A549 (cell line): ENCODE measurements around the gene C3orf22. TPM values are rescaled to one million over a fixed set of nuclear protein-coding genes. Genes with fewer than 3 reads are reported as not detected.

Source experiments
- ATAC-seq, 2 experiments: fragments of 200-7000 bp in 1 of 2; fragments of >200 bp in 1 of 2; cut with Nextera tagmentation in 1 of 2; cut with Tn5 transposase in 1 of 2; 3 replicates each; pipeline versions ENCODE4 v1.8.0 to v1.9.1; 2018 to 2020; ENCODE audit warnings: mild to moderate bottlenecking in 1 of 2, moderate library complexity in 1 of 2
- CTCF ChIA-PET: fragments of 300-600 bp; sonication (Branson Sonifier 250); formaldehyde crosslinking; extraction: SDS; loops from one replicate; lab custom pipeline; 2021; ENCODE audit warnings: antibody characterized with exemption, inconsistent platforms; lab: Yijun Ruan, JAX
- POLR2A ChIA-PET: fragments of 350-600 bp; formaldehyde crosslinking; extraction: SDS; loops from one replicate; lab custom pipeline; 2021; ENCODE audit warnings: antibody characterized with exemption, inconsistent platforms; lab: Yijun Ruan, JAX
- DNase-seq, 2 experiments: peaks; one replicate each; pipeline versions ENCODE4 v3.0.0 to v3.0.0-alpha.2; 2011 to 2016; ENCODE audit warnings: low read depth in 1 of 2, low spot score in 1 of 2
- FAIRE-seq: peaks from 2 replicates; lab custom pipeline; 2011; peaks lifted over from hg19 to GRCh38; lab: Jason Lieb, UNC
- H3K27ac ChIP-seq, 2 experiments: fragments of >200 bp; sonication (Bioruptor Twin); formaldehyde crosslinking; 3 replicates each; pipeline ENCODE4 v1.5.1; 2016 to 2017
- H3K4me1 ChIP-seq: fragments of >200 bp; sonication (Bioruptor Twin); formaldehyde crosslinking; 3 replicates; pipeline ENCODE4 v1.6.1; 2016
- H3K4me2 ChIP-seq: fragments of >200 bp; sonication (Bioruptor Twin); formaldehyde crosslinking; 3 replicates; pipeline ENCODE4 v1.6.1; 2016
- H3K4me3 ChIP-seq: fragments of >200 bp; sonication (Bioruptor Twin); formaldehyde crosslinking; 3 replicates; pipeline ENCODE4 v1.5.1; 2016
- H3K9me3 ChIP-seq: fragments of >200 bp; sonication (Bioruptor Twin); formaldehyde crosslinking; 3 replicates; pipeline ENCODE4 v1.6.1; 2016
- BCL3 ChIP-seq: fragments of >200 bp; sonication (Bioruptor Twin); formaldehyde crosslinking; IDR thresholded peaks from 3 replicates; pipeline ENCODE4 v1.6.1; 2016
- BHLHE40 ChIP-seq: IDR thresholded peaks from 2 replicates; pipeline ENCODE4 v1.6.1; 2012; ENCODE audit warnings: low read depth, low read length, inconsistent platforms
- CEBPB ChIP-seq, 2 experiments: fragments of >200 bp in 1 of 2; sonication (Bioruptor Twin) in 1 of 2; formaldehyde crosslinking in 1 of 2; IDR thresholded peaks; 2 replicates each; pipeline ENCODE4 v1.6.1; 2012 to 2016
- CHD2 ChIP-seq: fragments of 150-350 bp; IDR thresholded peaks from 2 replicates; pipeline ENCODE4 v1.6.1; 2014; ENCODE audit warnings: low read length; ENCODE audit not compliant: partially characterized antibody
- E2F6 ChIP-seq: IDR thresholded peaks from 2 replicates; pipeline ENCODE4 v1.6.1; 2012; ENCODE audit warnings: low read depth, borderline replicate concordance
- EHF ChIP-seq: fragments of 250-450 bp; sonication (Bioruptor Pico); IDR thresholded peaks from 2 replicates; pipeline ENCODE4 v1.5.0; 2020; ENCODE audit warnings: mild to moderate bottlenecking
- EHMT2 ChIP-seq: fragments of 200-600 bp; sonication (generic); IDR thresholded peaks from 2 replicates; pipeline ENCODE4 v1.6.1; 2016; ENCODE audit warnings: antibody characterized with exemption, low read depth, mild to moderate bottlenecking, moderate library complexity
- ELK1 ChIP-seq: fragments of 150-350 bp; IDR thresholded peaks from 2 replicates; pipeline ENCODE4 v1.6.1; 2014; ENCODE audit warnings: low read depth, mild to moderate bottlenecking, low read length
- ESRRA ChIP-seq: fragments of 150-350 bp; IDR thresholded peaks from 2 replicates; pipeline ENCODE4 v1.6.1; 2014; ENCODE audit warnings: mild to moderate bottlenecking, low read length, borderline replicate concordance
- FOSB ChIP-seq: fragments of 250-450 bp; sonication (Bioruptor Pico); IDR thresholded peaks from 2 replicates; pipeline ENCODE4 v1.5.0; 2020; ENCODE audit warnings: mild to moderate bottlenecking, moderate library complexity
- HDAC2 ChIP-seq: fragments of 200-600 bp; sonication (generic); IDR thresholded peaks from 2 replicates; pipeline ENCODE4 v1.6.1; 2016
- HEYL ChIP-seq: fragments of 250-450 bp; sonication (Bioruptor Pico); IDR thresholded peaks from 2 replicates; pipeline ENCODE4 v1.8.0; 2021; ENCODE audit warnings: mild to moderate bottlenecking, moderate library complexity
- HOXB13 ChIP-seq: fragments of 250-450 bp; sonication (Bioruptor Pico); IDR thresholded peaks from 2 replicates; pipeline ENCODE4 v1.5.0; 2020; ENCODE audit warnings: low read depth, mild to moderate bottlenecking, moderate library complexity
- HOXB5 ChIP-seq: fragments of 250-450 bp; sonication (Bioruptor Pico); IDR thresholded peaks from 2 replicates; pipeline ENCODE4 v1.5.0; 2020; ENCODE audit warnings: mild to moderate bottlenecking, moderate library complexity
- JUNB ChIP-seq: fragments of >200 bp; sonication (Bioruptor Twin); formaldehyde crosslinking; IDR thresholded peaks from 2 replicates; pipeline ENCODE4 v1.6.1; 2016
- KDM1A ChIP-seq: fragments of 200-600 bp; sonication (generic); IDR thresholded peaks from 2 replicates; pipeline ENCODE4 v1.6.1; 2016; ENCODE audit warnings: low read depth, mild to moderate bottlenecking
- MAFK ChIP-seq: fragments of 450-650 bp; IDR thresholded peaks from 2 replicates; pipeline ENCODE4 v1.6.1; 2014; ENCODE audit not compliant: partially characterized antibody
- MAX ChIP-seq: IDR thresholded peaks from 2 replicates; pipeline ENCODE4 v1.6.1; 2012
- MAZ ChIP-seq: fragments of 150-350 bp; IDR thresholded peaks from 2 replicates; pipeline ENCODE4 v1.6.1; 2014; ENCODE audit warnings: antibody characterized with exemption, low read depth, low read length, borderline replicate concordance
- MYC ChIP-seq: IDR thresholded peaks from 2 replicates; pipeline ENCODE4 v1.6.1; 2012; ENCODE audit warnings: mild to moderate bottlenecking, inconsistent platforms, low read length, improper control_type of control experiment, borderline replicate concordance
- NFE2L2 ChIP-seq: fragments of 150-350 bp; conservative IDR thresholded peaks from 2 replicates; pipeline ENCODE4 v1.6.1; 2014; ENCODE audit warnings: low read length
- NPAS2 ChIP-seq: fragments of 250-450 bp; sonication (Bioruptor Pico); IDR thresholded peaks from 2 replicates; pipeline ENCODE4 v1.8.0; 2022; ENCODE audit warnings: mild to moderate bottlenecking, moderate library complexity, borderline replicate concordance
- NR3C1 ChIP-seq: fragments of >200 bp; sonication (Bioruptor Twin); formaldehyde crosslinking; IDR thresholded peaks from 3 replicates; pipeline ENCODE4 v1.6.1; 2017
- PHF8 ChIP-seq: fragments of 200-600 bp; sonication (generic); IDR thresholded peaks from 2 replicates; pipeline ENCODE4 v1.6.1; 2016; ENCODE audit warnings: low read depth, mild to moderate bottlenecking, antibody characterized with exemption, moderate library complexity, borderline replicate concordance
- POLR2A ChIP-seq: IDR thresholded peaks from 2 replicates; pipeline ENCODE4 v1.6.1; 2012; ENCODE audit warnings: mild to moderate bottlenecking, low read length
- RAD21 ChIP-seq, 2 experiments: fragments of >200 bp in 1 of 2; sonication (Bioruptor Twin) in 1 of 2; formaldehyde crosslinking in 1 of 2; IDR thresholded peaks in 1 of 2; conservative IDR thresholded peaks in 1 of 2; 2 replicates in 1 of 2; 3 replicates in 1 of 2; pipeline ENCODE4 v1.6.1; 2012 to 2018; ENCODE audit warnings: inconsistent platforms in 1 of 2
- RCOR1 ChIP-seq: fragments of 150-350 bp; IDR thresholded peaks from 2 replicates; pipeline ENCODE4 v1.6.1; 2014; ENCODE audit warnings: antibody characterized with exemption, low read length, low read depth
- ZFP36 ChIP-seq: fragments of 450-650 bp; IDR thresholded peaks from 2 replicates; pipeline ENCODE4 v1.6.1; 2014; ENCODE audit warnings: borderline replicate concordance; ENCODE audit not compliant: partially characterized antibody
- WGBS: methylation state at CpG from one replicate; pipeline ENCODE4 v1.1.6; 2017; ENCODE audit errors: missing lambda C conversion rate; 5-methylcytosine and 5-hydroxymethylcytosine counted together
- polyA plus RNA-seq, 4 experiments: library from polyadenylated mRNA; depleted of rRNA in 3 of 4; stranded (reverse); fragments of >200 nt; fragmentation: RNase III in 1 of 4; extraction: RNeasy Plus Mini Kit Qiagen cat#74134 plus additional on column Dnase treatment in 1 of 4; gene quantifications; 2 replicates in 3 of 4; 3 replicates in 1 of 4; pipeline ENCODE4 v1.2.3, GENCODE V29; 2011 to 2017

Gene C3orf22
- polyA plus RNA-seq, 2 of the 4 experiments (the other 2 are of a cell fraction) = not detected

- TF ChIP-seq MYC (no peak), NR3C1 (no peak), ELK1 (no peak), EHF (no peak), ZFP36 (no peak), E2F6 (no peak), MAFK (no peak), BHLHE40 (no peak), MAX (no peak), CEBPB (IDR thresholded peaks at IDR 0.05) (no peak)
- TF ChIP-seq, all 56 proteins: peak for 0
Measured at GRCh38 chr3:126551839-126552687, 6.7 kb downstream of the C3orf22 start (continued).

GRCh38 chr3:126551121-126551838, 7.5 kb downstream of the C3orf22 start:
- ChIA-PET POLR2A (no interaction called here), CTCF (interaction anchor here (0.6 to 1.5 kb wide), 2 partner anchors 28 to 407 kb away, joined by 3 to 6 read pairs; no protein-coding TSS in a partner anchor)
- Histone ChIP-seq H3K27ac (no peak overlapping the region), H3K4me2 (no peak overlapping the region), H3K4me3 (no peak overlapping the region), H3K9me3 (no peaks in the 10 kb centered on the region), H3K4me1 (no peaks in the 10 kb centered on the region)
- TF ChIP-seq NFE2L2 = no peak
- TF ChIP-seq CHD2 = no peak
- TF ChIP-seq JUNB = no peak
- TF ChIP-seq FOSB (CRISPR knock-in tag) = no peak
- TF ChIP-seq RAD21 (conservative IDR thresholded peaks at IDR 0.05 in 1 of 2, IDR thresholded peaks at IDR 0.05 in 1 of 2) = no peak
- 66% methylated on average over 8 of the region's 13 CpGs for WGBS
- DNase-seq (no peak), ATAC-seq (no peak), FAIRE-seq (no peak)

GRCh38 chr3:126550488-126551051, 8.2 kb downstream of the C3orf22 start:
- DNase-seq (no peak), ATAC-seq (no peak), FAIRE-seq (no peak)
- Histone ChIP-seq H3K4me2 (no peak overlapping the region), H3K27ac (no peak overlapping the region), H3K4me3 (no peak overlapping the region), H3K9me3 (no peaks in the 10 kb centered on the region), H3K4me1 (no peaks in the 10 kb centered on the region)
- ChIA-PET POLR2A (no interaction called here), CTCF (interaction anchor here (0.6 kb wide), 1 partner anchor 408 kb away, joined by 3 read pairs; no protein-coding TSS in a partner anchor)
- TF ChIP-seq RCOR1 = no peak
- TF ChIP-seq CHD2 = no peak
- TF ChIP-seq MAZ = no peak
- TF ChIP-seq NR3C1 = no peak
- no peak for TF ChIP-seq JUNB
- no peak for TF ChIP-seq EHF
- no peak for TF ChIP-seq POLR2A
- no peak for TF ChIP-seq BHLHE40
- TF ChIP-seq PHF8 = no peak
- TF ChIP-seq ESRRA = no peak
- no peak for TF ChIP-seq HDAC2
- TF ChIP-seq KDM1A = no peak
- TF ChIP-seq EHMT2 = no peak
- no peak for TF ChIP-seq BCL3
- TF ChIP-seq E2F6 = no peak
- no peak for TF ChIP-seq HEYL (CRISPR knock-in tag)
- TF ChIP-seq HOXB5 (CRISPR knock-in tag) = no peak
- no peak for TF ChIP-seq NPAS2 (CRISPR knock-in tag)
- TF ChIP-seq HOXB13 (CRISPR knock-in tag) = no peak
- 72% methylated on average over 4 of the region's 11 CpGs for WGBS
